AG04449 (cell line): Measurements from ENCODE around the gene UBE2D2.
A peak's percentile ranks its signal among the peaks of the same experiment; 100 is the strongest.

Experiments used
- CTCF ChIA-PET: fragments of 350-600 bp; formaldehyde crosslinking; extraction: SDS; loops from one replicate; lab custom pipeline; 2021; ENCODE audit warnings: antibody characterized with exemption; lab: Yijun Ruan, JAX
- POLR2A ChIA-PET: fragments of 400-600, 350-600 bp; formaldehyde crosslinking; extraction: SDS; loops from one replicate; lab custom pipeline; 2020; ENCODE audit warnings: antibody characterized with exemption, inconsistent platforms; lab: Yijun Ruan, JAX
- DNase-seq: peaks from one replicate; pipeline ENCODE4 v3.0.0-alpha.2; 2010; ENCODE audit warnings: low read depth, low spot score
- H3K4me3 ChIP-seq: 2 replicates; pipeline ENCODE4 v1.5.1; 2011; ENCODE audit warnings: low read depth, mild to moderate bottlenecking, control low read depth, low read length
- TF ChIP-seq, protein P1 (sequence below): IDR thresholded peaks from one replicate; pipeline ENCODE4 v1.5.1; 2011; ENCODE audit warnings: mild to moderate bottlenecking, moderate library complexity, low read length, control low read depth, inconsistent platforms; ENCODE audit not compliant: insufficient read depth; ENCODE audit errors: missing control alignments

The UBE2D2 gene

DNA sequence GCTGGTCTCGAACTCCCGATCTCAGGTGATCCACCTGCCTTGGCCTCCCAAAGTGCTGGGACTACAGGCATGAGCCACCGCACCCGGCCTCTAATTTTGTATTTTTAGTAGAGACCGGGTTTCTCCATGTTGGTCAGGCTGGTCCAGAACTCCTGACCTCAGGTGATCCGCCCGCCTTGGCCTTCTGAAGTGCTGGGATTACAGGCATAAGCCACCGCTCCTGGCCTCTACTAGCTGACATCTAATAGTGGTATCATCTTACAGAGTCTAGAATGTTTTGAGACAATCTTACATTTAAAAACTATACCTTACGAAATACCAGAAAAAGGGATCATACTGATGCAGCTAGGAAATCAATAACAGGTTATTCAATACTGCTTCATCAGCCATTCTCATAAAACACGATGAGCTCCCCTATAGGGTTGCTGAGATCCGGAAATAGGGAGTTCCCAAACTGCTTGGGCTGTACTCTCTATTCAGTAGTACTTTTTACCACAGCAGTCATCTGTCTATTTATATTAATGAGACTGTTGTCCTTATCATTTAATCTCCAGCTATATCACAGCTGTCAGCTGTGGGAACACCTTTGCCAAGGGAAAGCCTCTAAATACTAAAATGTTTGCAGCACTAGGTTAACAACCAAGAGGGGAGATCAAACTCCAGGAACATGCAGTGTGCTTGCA is 8.1 kb upstream of the UBE2D2 start:
- no peak overlapping the region for H3K4me3 ChIP-seq
- TF ChIP-seq, protein P1, sequence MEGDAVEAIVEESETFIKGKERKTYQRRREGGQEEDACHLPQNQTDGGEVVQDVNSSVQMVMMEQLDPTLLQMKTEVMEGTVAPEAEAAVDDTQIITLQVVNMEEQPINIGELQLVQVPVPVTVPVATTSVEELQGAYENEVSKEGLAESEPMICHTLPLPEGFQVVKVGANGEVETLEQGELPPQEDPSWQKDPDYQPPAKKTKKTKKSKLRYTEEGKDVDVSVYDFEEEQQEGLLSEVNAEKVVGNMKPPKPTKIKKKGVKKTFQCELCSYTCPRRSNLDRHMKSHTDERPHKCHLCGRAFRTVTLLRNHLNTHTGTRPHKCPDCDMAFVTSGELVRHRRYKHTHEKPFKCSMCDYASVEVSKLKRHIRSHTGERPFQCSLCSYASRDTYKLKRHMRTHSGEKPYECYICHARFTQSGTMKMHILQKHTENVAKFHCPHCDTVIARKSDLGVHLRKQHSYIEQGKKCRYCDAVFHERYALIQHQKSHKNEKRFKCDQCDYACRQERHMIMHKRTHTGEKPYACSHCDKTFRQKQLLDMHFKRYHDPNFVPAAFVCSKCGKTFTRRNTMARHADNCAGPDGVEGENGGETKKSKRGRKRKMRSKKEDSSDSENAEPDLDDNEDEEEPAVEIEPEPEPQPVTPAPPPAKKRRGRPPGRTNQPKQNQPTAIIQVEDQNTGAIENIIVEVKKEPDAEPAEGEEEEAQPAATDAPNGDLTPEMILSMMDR = no peak
- no peak for DNase-seq
- CTCF ChIA-PET = interaction anchor here (1.8 to 1.9 kb wide), 2 partner anchors 131 to 213 kb away, joined by 5 to 7 read pairs; no protein-coding TSS in a partner anchor
- POLR2A ChIA-PET = no interaction called here

DNA sequence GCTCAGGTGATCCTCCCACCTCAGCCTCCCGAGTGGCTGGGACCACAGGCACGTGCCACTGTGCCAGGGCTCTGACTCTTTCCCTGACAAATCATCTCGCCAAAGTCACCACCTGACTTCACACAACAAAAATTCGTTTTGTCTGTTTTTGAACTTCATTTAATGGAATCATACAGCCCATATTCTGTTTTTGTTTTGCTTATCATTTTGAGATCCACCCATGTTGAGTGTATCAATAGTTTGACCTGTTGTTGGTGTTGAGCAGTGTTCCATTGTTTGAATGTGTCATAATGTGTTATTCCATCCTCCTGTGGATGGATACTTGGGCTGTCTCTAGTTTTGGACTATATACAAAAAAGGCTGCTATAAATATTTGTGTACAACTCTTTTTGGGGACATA is 6.9 kb upstream of the UBE2D2 start:
- no peak overlapping the region for H3K4me3 ChIP-seq
- CTCF ChIA-PET = no interaction called here
- DNase-seq = no peak
- TF ChIP-seq, protein P1 = no peak
- POLR2A ChIA-PET = no interaction called here

DNA sequence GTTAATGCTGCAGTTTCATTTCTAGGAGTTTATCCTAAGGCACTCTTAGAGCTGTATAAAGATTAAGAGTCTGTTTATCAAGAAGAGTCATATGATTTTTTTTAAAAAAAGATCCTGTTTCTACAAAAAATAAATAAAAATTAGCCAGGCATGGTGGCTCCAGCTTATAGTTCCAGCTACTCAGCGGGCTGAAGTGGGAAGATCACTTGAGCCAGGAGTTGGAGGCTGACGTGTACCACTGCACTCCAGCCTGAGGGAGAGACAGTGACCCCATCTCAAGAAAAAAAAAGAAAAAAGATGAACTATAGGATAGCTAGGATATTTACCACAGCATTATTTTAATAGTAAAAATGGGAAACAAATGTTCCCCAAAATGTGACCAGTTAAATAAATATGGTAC is 3.3 kb upstream of the UBE2D2 start:
- no peak overlapping the region for H3K4me3 ChIP-seq
- CTCF ChIA-PET = interaction anchor here (0.9 to 1.6 kb wide), 2 partner anchors 18 to 38 kb away, joined by 3 to 4 read pairs; no protein-coding TSS in a partner anchor
- DNase-seq = no peak
- TF ChIP-seq, protein P1 = no peak
- POLR2A ChIA-PET = no interaction called here

DNA sequence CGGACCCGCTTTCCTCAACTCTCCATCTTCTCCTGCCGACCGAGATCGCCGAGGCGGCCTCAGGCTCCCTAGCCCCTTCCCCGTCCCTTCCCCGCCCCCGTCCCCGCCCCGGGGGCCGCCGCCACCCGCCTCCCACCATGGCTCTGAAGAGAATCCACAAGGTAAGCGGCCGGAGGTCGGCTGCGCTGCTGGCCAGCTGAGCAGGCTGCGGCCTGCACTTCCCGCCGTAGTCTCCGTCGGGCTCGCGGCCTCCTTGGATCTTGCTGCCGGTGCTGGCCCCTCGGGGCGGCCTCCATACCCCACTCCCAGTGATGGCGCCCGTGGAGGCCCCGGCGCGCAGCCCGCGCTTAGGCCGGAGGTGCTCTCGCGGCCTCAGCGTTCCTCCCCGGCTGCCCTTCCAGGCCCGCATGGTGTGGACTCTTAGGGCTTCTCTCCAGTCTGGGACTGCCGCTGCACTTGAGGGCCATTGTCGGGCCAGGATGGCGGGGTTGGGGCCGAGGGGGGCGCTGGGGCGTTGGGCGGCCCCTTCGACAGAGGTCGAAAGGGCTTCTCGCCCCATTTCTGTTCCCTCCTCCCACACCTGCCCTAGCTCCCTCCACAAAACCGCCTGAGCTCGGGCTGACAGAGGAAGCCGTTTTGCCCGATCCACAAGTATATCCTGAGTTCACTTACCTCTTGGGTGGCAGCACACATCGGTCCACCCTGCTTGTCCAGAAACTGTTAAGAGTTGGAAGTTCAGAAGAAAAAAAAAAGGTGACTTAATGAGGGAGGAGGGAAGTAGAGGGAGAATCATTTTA is 714 bp downstream of the UBE2D2 start:
- CTCF ChIA-PET = interaction anchor here (0.7 to 5.4 kb wide), 4 partner anchors 14 to 146 kb away, joined by 3 to 38 read pairs (median 5); no protein-coding TSS in a partner anchor
- H3K4me3 ChIP-seq = peak overlapping the region; percentile 68
- TF ChIP-seq, protein P1 = no peak
- POLR2A ChIA-PET = interaction anchor here (0.7 to 1.0 kb wide), 4 partner anchors 11 to 220 kb away, joined by 3 to 6 read pairs (median 4); partner anchors contain the start of gene PAIP2
- no peak for DNase-seq

DNA sequence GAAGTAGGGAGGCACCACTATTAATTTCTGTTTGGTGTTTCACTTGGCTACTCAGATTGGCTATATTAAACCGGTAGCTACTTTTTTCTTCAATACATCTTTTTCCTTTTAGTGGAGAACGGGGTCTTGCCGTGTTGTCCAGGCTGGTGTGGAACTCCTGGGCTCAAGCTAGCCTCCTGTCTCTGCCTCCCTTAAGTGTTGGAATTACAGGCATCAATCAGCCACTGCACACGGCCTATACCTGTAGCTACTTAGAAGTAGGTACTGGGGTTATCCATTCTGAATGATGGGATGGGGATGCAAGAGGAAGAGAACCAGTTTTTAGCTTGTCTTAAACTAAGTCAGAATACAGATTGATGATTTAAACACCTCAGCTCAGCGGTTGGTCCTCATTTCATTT is 1.7 kb downstream of the UBE2D2 start:
- POLR2A ChIA-PET = no interaction called here
- TF ChIP-seq, protein P1 = no peak
- CTCF ChIA-PET = interaction anchor here (0.7 to 5.4 kb wide), 8 partner anchors 10 to 141 kb away, joined by 3 to 38 read pairs (median 4); no protein-coding TSS in a partner anchor
- H3K4me3 ChIP-seq = peak overlapping the region; percentile 68
- DNase-seq = no peak
